ENCODE results near the gene HOXA2. TPM values are rescaled to one million over a fixed set of nuclear protein-coding genes. Genes with fewer than 3 reads are reported as not detected.

The HOXA2 gene
- 1 to 10 TPM; 1.8 to 2.4 TPM for total RNA-seq

GRCh38 chr7:27102581-27103442 lies at the start of gene HOXA2:
Gene HOXA2 (minus strand): TSS chr7:27102683. CDS start chr7:27102500, 183 bp downstream.
- no peaks in the 10 kb centered on the region for H3K27me3 ChIP-seq

GRCh38 chr7:27151341-27151930 lies 49.0 kb upstream of the HOXA2 start:
- Histone ChIP-seq H3K9ac (ENCODE audit: low read depth in 2 of 2, low read length in 2 of 2) (peak overlapping the region; percentile 86 to 100), H3K9me3 (no peaks in the 10 kb centered on the region), H3K4me1 (peaks cover 23% of the 10 kb centered on the region)

More at GRCh38 chr7:27102581-27103442, at the start of gene HOXA2:
- H3K9me3 ChIP-seq = no peaks in the 10 kb centered on the region
- peak within 1 kb of the TSS; percentile 38 for H3K4me3 ChIP-seq
- H3K27ac ChIP-seq = peak within 1 kb of the TSS; percentile 92
- TF ChIP-seq, protein P1, sequence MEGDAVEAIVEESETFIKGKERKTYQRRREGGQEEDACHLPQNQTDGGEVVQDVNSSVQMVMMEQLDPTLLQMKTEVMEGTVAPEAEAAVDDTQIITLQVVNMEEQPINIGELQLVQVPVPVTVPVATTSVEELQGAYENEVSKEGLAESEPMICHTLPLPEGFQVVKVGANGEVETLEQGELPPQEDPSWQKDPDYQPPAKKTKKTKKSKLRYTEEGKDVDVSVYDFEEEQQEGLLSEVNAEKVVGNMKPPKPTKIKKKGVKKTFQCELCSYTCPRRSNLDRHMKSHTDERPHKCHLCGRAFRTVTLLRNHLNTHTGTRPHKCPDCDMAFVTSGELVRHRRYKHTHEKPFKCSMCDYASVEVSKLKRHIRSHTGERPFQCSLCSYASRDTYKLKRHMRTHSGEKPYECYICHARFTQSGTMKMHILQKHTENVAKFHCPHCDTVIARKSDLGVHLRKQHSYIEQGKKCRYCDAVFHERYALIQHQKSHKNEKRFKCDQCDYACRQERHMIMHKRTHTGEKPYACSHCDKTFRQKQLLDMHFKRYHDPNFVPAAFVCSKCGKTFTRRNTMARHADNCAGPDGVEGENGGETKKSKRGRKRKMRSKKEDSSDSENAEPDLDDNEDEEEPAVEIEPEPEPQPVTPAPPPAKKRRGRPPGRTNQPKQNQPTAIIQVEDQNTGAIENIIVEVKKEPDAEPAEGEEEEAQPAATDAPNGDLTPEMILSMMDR (IDR thresholded peaks at IDR 0.05) = no peak
- H3K36me3 ChIP-seq = no peaks in the 10 kb centered on the region
- intact Hi-C loops (cut with DNase I) = no loop called here
- H3K9ac ChIP-seq (ENCODE audit: low read depth in 2 of 2, low read length in 2 of 2) = peak within 1 kb of the TSS; percentile 68 to 71
- H3K4me1 ChIP-seq = peaks cover 13% of the 10 kb centered on the region
- peak; percentile 69 for DNase-seq

GRCh38 chr7:27150568-27151340 lies 48.3 kb upstream of the HOXA2 start:
- DNase-seq = peak; percentile 81
- intact Hi-C loops (cut with DNase I) = no loop called here
- Histone ChIP-seq H3K4me3 (peak overlapping the region; percentile 55), H3K36me3 (no peaks in the 10 kb centered on the region), H3K27ac (peak overlapping the region; percentile 97), H3K9ac (ENCODE audit: low read depth in 2 of 2, low read length in 2 of 2) (peak overlapping the region; percentile 86 to 100), H3K9me3 (no peaks in the 10 kb centered on the region), H3K4me1 (peaks cover 24% of the 10 kb centered on the region), H3K27me3 (no peaks in the 10 kb centered on the region)
- TF ChIP-seq, protein P1 (IDR thresholded peaks at IDR 0.05) = peak; percentile 95

More at GRCh38 chr7:27151341-27151930, 49.0 kb upstream of the HOXA2 start:
- peak overlapping the region; percentile 55 for H3K4me3 ChIP-seq
- no peaks in the 10 kb centered on the region for H3K36me3 ChIP-seq
- TF ChIP-seq, protein P1 (IDR thresholded peaks at IDR 0.05) = no peak
- no peaks in the 10 kb centered on the region for H3K27me3 ChIP-seq
- DNase-seq = peak; percentile 36
- peak overlapping the region; percentile 97 for H3K27ac ChIP-seq
- intact Hi-C loops (cut with DNase I) = no loop called here

DNA sequence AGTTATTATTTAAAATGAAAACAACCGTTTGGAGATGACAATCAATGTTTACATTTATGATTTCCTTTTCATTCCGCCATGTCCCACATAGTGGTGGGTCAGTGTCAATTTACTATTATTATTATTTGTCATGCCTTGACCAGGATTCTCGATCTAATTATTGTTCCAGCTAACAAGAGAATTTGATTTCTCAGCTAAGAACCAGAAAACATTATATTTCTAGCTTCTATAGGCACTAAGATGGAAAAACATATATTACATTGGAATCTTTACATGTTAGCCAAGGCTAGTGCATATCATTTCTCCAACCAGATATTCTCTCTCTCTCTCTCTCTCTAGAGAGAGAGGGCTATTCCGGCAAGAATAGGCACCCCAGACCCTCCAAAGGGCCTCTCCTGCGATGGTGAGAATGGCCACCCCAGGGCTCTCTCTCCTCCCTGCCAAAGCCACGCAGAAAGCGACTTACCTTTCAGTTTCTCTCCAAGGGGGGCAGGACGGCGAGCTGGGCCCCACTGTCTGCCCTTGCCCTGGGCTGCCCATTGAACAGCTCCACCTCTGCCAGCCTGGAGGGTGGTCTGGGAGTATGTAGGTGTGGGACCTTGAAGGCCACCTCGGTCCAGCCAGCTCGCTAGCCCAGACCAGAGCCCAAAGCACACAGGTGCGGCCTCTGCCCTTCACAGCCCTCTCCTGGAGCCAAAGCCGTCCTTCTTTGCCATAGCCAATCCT lies 47.5 kb upstream of the HOXA2 start:
- no peaks in the 10 kb centered on the region for H3K9me3 ChIP-seq
- intact Hi-C loops (cut with DNase I) = no loop called here
- peak overlapping the region; percentile 86 to 100 for H3K9ac ChIP-seq (ENCODE audit: low read depth in 2 of 2, low read length in 2 of 2)
- H3K4me3 ChIP-seq = peak overlapping the region; percentile 55
- peaks cover 20% of the 10 kb centered on the region for H3K4me1 ChIP-seq
- TF ChIP-seq, protein P1 (IDR thresholded peaks at IDR 0.05) = no peak
- H3K27ac ChIP-seq = peak overlapping the region; percentile 97
- H3K27me3 ChIP-seq = no peaks in the 10 kb centered on the region
- H3K36me3 ChIP-seq = no peaks in the 10 kb centered on the region
- DNase-seq = peak; percentile 49
